Stimulated activated CD4-positive, alpha-beta T cell treated with anti-CD3 and anti-CD28 coated beads, Interleukin-15, amount 100 ng/mL, for 1 hour (primary cell): ENCODE data around the gene SPTLC1.
"Not testable (repeated sequence)": the region's sequence is repeated elsewhere in the genome, so short reads cannot be mapped to it uniquely, and the experiment has no call there.

Experiments
- DNase-seq, 2 donors: peaks; one replicate each; pipeline ENCODE4 v3.0.0-alpha.2; 2020; ENCODE audit warnings: low read depth in 1 of 2, low spot score in 1 of 2

The SPTLC1 gene

DNA sequence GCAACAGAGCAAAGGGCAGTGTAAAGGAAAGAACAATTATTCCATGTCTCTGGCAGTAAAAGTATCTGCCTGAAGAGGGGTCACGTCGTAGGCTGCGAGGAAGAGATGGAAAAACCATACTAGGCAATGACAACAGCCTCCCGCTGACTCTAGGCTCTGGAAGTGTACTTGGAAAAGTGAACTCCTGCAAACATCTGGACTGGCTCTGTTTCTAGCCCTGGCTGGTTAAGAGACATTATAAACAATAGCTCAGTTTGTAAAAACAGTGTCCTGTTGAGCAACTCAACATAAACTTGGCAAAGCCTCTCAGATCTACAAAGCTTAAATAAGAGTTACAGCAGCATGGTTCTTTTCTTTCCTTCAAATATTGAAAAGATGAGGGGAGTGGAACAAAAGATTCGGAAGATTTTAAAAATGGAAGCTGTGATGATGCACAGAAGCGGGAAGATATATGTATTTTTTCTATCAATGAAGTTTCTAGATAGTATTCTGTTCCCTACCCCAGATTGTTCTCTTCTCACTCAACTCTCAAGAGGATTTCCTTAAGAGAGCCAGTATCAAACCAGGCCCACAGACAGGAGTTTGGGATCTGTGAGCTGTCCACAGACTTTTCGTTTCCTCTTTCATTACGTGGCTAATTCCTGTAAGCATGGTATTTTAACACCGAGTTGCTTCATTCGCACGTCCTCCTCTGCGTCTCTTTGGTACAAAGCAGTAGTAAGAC is 79.4 kb downstream of the SPTLC1 start:
- DNase-seq: no peak

- no peak for DNase-seq
These were observed 80.1 kb downstream of the SPTLC1 start for GRCh38 chr9:92035146-92035545.

GRCh38 chr9:92033991-92034390 is 81.2 kb downstream of the SPTLC1 start:
- no peak for DNase-seq

GRCh38 chr9:92033307-92033706 is 81.9 kb downstream of the SPTLC1 start:
- no peak for DNase-seq

GRCh38 chr9:92032891-92033290 is 82.3 kb downstream of the SPTLC1 start:
- no peak for DNase-seq

- DNase-seq: no peak
These were observed 84.8 kb downstream of the SPTLC1 start for GRCh38 chr9:92030367-92030766.

DNA sequence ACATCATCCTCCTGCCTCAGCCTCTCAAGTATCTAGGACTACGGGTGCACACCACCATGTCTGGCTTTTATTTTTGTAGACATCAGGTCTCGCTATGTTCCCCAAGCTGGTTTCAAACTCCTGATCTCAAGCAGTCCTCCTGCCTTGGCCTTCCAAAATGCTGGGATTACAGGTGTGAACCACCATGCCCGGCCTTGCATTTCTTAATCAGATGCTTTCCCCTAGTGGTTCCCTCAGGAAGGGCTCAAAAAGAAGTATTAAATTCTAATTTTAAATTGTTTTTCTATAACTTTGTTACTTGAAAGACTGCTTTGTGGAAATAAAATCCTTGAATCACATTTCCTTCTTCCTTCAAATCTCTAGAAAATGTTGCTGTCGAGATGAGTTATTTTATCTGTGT is 85.7 kb downstream of the SPTLC1 start:
- DNase-seq: no peak

GRCh38 chr9:92026206-92027002 is 88.8 kb downstream of the SPTLC1 start:
- no peak for DNase-seq

DNA sequence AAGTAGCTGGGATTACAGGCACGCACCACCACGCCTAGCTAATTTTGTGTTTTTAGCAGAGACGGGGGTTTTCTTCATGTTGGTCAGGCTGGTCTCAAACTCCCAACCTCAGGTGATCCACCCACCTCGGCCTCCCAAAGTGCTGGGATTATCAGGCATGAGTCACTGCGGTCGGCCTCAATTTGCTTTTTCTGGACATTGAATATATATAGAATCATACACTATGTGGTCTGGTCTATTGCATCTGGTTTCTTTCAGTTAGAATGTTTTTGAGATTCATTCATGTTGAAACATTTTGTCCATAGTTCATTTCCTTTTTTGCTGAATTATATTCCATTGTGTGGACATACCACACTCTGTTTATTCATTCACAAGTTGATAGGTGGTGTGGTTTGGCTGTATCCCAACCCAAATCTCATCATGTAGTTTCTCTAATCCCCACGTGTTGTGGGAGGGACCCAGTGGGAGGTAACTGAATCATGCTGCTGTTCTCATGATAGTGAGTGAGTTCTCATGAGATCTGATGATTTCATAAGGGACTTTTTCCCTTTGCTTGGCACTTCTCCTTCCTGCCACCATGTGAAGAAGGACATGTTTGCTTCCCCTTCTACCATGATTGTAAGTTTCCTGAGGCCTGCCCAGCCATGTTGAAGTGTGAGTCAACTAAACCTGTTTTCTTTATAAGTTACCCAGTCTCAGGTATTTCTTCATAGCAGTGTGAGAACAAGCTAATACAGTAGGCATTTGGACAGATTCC is 93.2 kb downstream of the SPTLC1 start:
- DNase-seq: not testable (repeated sequence)

- DNase-seq: no peak
These were observed 95.6 kb downstream of the SPTLC1 start for GRCh38 chr9:92019658-92020057.

DNA sequence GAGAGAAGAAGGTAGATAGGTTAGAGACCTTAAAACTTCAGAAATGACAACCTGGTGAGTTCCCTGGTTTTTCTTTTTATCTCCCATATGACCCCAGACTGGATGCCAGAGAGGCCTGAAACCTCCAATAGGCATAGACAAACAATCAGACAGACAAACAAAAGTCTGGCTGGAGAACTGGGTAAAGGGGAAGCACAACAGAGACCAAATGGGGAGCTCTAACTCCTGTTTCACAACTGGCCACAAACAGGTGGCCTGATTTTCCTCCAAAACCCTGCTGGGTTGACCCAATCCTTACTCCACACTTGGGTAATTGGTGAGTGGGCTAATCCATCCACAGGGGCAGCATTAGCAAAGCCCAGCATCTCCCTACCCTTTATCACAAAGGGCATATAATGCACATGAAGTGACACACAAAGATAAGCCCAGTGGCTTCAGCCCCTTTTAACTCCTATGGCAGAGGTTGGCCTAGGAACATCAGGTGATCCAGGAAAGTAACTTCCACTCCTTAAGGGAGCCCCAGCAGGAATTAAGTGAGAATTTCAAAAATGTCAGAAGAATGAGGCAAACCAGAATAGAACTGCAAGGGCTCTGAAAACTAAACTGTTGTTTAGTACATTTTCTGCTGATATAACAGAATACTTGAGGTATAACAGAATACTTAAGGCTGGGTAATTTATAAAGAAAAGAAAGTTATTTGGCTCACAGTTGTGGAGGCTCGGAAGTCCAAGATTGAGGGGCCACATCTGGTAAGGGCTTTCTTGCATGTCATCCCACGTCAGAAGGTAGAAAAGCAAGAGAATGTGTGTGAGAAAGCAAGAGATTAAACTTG is 104.3 kb downstream of the SPTLC1 start:
- no peak for DNase-seq

DNA sequence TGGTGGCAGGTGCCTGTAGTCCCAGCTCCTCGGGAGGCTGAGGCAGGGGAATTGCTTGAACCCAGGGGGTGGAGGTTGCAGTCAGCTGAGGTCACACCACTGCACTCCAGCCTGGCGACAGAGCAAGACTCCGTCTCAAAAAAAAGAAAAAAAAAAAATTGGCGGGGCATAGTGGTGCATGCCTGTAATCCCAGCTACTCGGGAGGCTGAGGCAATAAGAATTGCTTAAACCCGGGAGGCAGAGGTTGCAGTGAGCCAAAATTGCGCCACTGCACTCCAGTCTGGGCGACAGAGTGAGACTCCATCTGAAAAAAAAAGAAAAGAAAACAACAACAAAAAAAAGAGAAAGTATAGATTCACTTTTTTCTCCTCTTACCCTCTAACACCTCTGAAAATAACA is 105.0 kb downstream of the SPTLC1 start:
- not testable (repeated sequence) for DNase-seq

GRCh38 chr9:92008041-92008440 is 107.2 kb downstream of the SPTLC1 start:
- DNase-seq: no peak

DNA sequence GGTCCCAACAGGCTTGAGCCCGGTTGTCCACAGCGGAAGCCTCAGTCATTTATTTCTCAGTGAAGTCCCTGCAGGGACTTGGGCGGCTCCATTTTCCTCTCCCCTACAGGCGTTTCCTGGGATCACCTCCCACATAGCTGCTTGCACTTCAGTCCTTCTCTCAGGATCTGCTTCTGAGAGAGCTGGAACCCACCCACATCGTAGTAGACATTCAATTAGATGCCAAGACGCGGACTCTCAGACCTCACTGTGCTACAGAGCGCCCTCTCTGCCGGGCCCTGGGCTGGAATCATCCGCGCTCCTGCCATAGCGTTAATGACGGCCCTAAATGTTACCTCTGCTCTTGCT is 111.2 kb downstream of the SPTLC1 start:
- DNase-seq: no peak

DNA sequence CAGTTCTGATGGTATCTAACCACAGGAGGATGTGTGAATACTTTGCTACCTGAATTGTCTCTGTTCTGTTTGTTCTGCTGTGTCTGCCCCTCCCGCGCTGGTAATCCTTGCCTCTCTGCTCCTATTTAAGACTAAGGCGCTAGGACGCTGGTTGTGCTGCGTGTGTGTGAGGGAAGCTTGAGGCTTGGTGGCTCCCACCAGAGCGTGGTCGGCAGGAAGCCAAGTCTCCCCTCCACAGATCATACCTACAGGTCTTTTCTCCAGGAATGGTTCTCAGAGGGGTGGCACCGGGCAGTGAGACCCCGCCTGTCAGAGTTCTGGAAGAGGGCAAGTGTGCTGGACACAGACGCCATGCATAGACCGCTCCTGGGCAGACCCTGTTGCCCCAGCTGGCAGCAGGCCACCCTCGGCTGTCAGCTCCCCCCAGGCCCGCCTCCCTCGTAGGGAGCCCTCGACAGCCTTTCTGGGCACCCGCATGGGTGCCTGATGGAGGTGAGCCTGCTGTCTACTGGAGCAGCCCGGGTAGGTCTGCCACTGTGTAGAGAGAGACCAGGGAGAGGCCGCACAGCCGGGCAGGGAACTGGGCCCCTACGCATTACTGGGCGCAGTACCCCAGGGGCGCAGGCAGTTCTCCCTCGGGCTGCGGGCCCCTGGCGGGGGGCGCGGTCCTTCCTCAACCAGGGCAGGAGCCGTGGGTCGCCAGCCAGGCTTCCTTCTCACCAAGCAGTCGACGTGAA is 111.7 kb downstream of the SPTLC1 start:
- no peak for DNase-seq

DNA sequence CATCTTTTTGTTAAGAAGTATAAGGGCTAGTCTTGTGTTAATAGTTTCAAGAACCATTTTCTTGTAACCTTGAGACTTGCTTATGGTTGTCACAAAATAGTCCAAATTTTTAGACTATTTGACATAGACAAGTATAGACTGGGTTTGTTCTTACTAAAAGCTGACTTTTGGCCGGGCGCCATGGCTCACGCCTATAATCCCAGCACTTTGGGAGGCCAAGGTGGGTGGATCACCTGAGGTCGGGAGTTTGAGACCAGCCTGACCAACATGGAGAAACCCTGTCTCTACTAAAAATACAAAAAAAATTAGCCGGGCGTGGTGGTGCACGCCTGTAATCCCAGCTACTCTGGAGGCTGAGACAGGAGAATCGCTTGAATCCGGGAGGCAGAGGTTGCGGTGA is 113.3 kb downstream of the SPTLC1 start:
- DNase-seq: not testable (repeated sequence)

GRCh38 chr9:92001244-92001643 is 114.0 kb downstream of the SPTLC1 start:
- no peak for DNase-seq

DNA sequence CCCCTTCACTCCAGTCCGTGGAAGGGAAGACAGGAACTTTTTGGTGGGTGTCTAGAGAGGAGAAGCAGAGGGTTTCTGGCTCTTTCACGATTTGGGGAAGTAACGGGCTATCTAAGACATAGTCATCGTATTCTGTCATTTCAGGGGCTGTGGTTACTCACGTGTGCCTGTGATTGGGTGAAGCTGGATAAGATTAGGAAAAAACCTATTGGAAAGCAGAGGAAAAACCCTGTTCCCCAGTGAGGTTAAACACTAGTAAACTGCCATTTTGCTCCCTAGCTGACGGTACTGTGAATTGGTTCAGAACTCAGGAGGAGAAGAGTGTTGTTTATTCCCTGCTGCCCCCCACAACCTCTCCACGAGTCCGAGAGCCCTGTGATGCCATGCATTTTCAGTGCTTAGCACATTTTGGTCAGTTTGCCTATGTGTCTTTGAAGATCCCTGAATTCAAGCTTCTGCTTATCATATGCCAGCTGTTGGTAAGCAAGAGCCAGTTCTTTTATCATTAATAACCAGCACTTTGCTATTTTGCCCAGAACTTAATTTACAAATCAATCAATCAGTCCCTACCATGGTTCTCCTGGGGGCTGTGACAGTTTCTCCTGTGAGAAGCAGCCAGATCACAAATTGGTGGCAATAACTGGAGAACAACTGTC is 120.1 kb downstream of the SPTLC1 start:
- DNase-seq: no peak

DNA sequence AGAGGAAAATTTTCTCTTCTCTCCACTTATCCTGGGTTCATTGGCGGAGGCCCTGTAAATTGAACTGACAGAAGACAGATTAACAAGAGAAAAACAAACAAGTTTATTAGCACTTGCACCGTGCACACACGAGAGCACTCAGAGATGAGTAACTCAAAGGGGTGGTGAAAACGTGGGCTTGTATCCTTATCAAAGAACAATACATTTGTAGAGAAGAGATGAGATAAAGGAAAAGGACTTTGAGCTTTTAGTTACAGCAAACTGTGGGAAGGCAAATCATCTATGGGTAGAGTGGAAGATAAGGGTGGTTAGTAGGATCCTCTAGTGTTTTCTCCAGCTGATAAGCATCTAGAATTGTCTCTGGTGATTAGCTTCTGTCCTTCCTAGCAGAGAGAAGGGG is 120.8 kb downstream of the SPTLC1 start:
- DNase-seq: no peak

- no peak for DNase-seq
These were observed 122.7 kb downstream of the SPTLC1 start for GRCh38 chr9:91992461-91993041.
